ENCODE data around the gene DAZAP1. TPM values are rescaled to one million over a fixed set of nuclear protein-coding genes. Genes with fewer than 3 reads are reported as not detected.

Gene DAZAP1
- total and polyA plus RNA-seq, 2 of the 4 experiments (the other 2 are of a cell fraction): 22.0 to 62.8 TPM

- H3K56ac ChIP-seq (ENCODE audit: extremely low read depth, insufficient read depth, low read length): no peak overlapping the region
- in situ Hi-C loops (cut with MboI; ENCODE audit: low sequenced_read_pairs): no loop called here
- BruUV-seq (replicated peaks): no TSS peak
- 26% methylated on average over 53 of the region's 70 CpGs; no CpG with 5 or more reads in 1 of the 2 experiments for WGBS, 2 experiments (ENCODE audit: extremely low coverage in 2 of 2, insufficient read length in 1 of 2)
- no peak overlapping the region for H3K14ac ChIP-seq (replicated peaks; ENCODE audit: low read depth, low read length)
- H3K4me2 ChIP-seq (ENCODE audit: low read depth, low read length): no peak overlapping the region
- H2BK15ac ChIP-seq (ENCODE audit: low read depth, low read length): no peak overlapping the region
- no peak overlapping the region for H2BK20ac ChIP-seq (ENCODE audit: low read depth, low read length)
- ATAC-seq (ENCODE audit: low read depth) (no peak), DNase-seq (no peak)
- H2BK5ac ChIP-seq (ENCODE audit: low read depth, low read length, poor library complexity, severe bottlenecking): no peak overlapping the region
- H2AK9ac ChIP-seq (replicated peaks; ENCODE audit: low read depth, low read length, poor library complexity): peak overlapping the region; percentile 42
- H3K27ac ChIP-seq (ENCODE audit: insufficient read depth, low read length): no peak overlapping the region
- POLR2A ChIA-PET (ENCODE audit: unreplicated experiment): no interaction called here
- peaks cover 21% of the 10 kb centered on the region for H3K4me1 ChIP-seq (ENCODE audit: control insufficient read depth, insufficient read depth, low read length)
- H3K9ac ChIP-seq (ENCODE audit: low read depth, low read length): no peak overlapping the region
- H2AK5ac ChIP-seq (ENCODE audit: low read depth, low read length): no peak overlapping the region
- no peaks in the 10 kb centered on the region for H3K36me3 ChIP-seq (ENCODE audit: control insufficient read depth, insufficient read depth, low read length)
- H3K23ac ChIP-seq (ENCODE audit: low read depth, low read length): no peak overlapping the region
- peaks cover 0 to 3% of the 10 kb centered on the region in 2 experiments; a peak in 1 of 4 replicates for H3K79me1 ChIP-seq (ENCODE audit: low read depth in 1 of 2, low read length in 2 of 2)
- H4K8ac ChIP-seq (ENCODE audit: low read depth in 2 of 2, low read length in 2 of 2): no peak overlapping the region
- no peaks in the 10 kb centered on the region for H3K9me1 ChIP-seq (ENCODE audit: insufficient read depth, low read length)
- no peak overlapping the region for H2AFZ ChIP-seq (replicated peaks; ENCODE audit: low read length, poor library complexity)
- no peak overlapping the region for H2BK120ac ChIP-seq (ENCODE audit: low read depth, low read length)
- dilution Hi-C loops (cut with HindIII; ENCODE audit: low sequenced_read_pairs, unreplicated experiment): no loop called here
- H3K18ac ChIP-seq (ENCODE audit: low read depth, low read length): no peak overlapping the region
- peaks cover 59% of the 10 kb centered on the region for H4K20me1 ChIP-seq (ENCODE audit: insufficient read depth, low read length)
- no peak overlapping the region for H4K91ac ChIP-seq (ENCODE audit: insufficient read depth, low read depth, low read length)
- CTCF ChIA-PET: no interaction called here
- H3K9me3 ChIP-seq (ENCODE audit: control insufficient read depth, insufficient read depth, low read length): no peaks in the 10 kb centered on the region; the same call in 1 of the 2 replicates
- H3K27me3 ChIP-seq (ENCODE audit: control insufficient read depth, insufficient read depth, low read length): peaks cover 58% of the 10 kb centered on the region
- no peak for TF ChIP-seq CTCF (conservative IDR thresholded peaks at IDR 0.05; ENCODE audit: low read depth, low read length)
- TF ChIP-seq MAZ (IDR thresholded peaks at IDR 0.05; ENCODE audit: borderline replicate concordance, low read depth, low read length): no peak
- no peak for TF ChIP-seq BHLHE40 (IDR thresholded peaks at IDR 0.05; ENCODE audit: low read depth, low read length)
- TF ChIP-seq RAD21 (IDR thresholded peaks at IDR 0.05; ENCODE audit: low read length): no peak
- TF ChIP-seq RCOR1 (IDR thresholded peaks at IDR 0.05; ENCODE audit: insufficient replicate concordance, low read length): no peak
- TF ChIP-seq CHD1 (IDR thresholded peaks at IDR 0.05; ENCODE audit: low read depth, low read length): no peak
- TF ChIP-seq, protein P1, sequence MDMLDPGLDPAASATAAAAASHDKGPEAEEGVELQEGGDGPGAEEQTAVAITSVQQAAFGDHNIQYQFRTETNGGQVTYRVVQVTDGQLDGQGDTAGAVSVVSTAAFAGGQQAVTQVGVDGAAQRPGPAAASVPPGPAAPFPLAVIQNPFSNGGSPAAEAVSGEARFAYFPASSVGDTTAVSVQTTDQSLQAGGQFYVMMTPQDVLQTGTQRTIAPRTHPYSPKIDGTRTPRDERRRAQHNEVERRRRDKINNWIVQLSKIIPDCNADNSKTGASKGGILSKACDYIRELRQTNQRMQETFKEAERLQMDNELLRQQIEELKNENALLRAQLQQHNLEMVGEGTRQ (IDR thresholded peaks at IDR 0.05; ENCODE audit: low read depth, low read length): no peak
- TF ChIP-seq NFE2L2 (IDR thresholded peaks at IDR 0.05; ENCODE audit: low read depth, low read length): no peak
- TF ChIP-seq RFX5 (IDR thresholded peaks at IDR 0.05; ENCODE audit: low read depth, low read length): no peak
- no peak overlapping the region for H4K5ac ChIP-seq (ENCODE audit: low read depth, low read length)
- H3K4ac ChIP-seq (ENCODE audit: low read depth, low read length): no peak overlapping the region
- intact Hi-C loops (cut with micrococcal nuclease): no loop called here
- H3K4me3 ChIP-seq (ENCODE audit: insufficient read depth, low read depth, low read length): no peak overlapping the region
Measured at GRCh38 chr19:1466461-1467214, 59.3 kb downstream of the DAZAP1 start.
